Measurements from ENCODE around the gene CSNK2A1.
"Not testable (repeated sequence)": the region's sequence is repeated elsewhere in the genome, so short reads cannot be mapped to it uniquely, and the experiment has no call there.

CSNK2A1 gene

GRCh38 chr20:535958-536357 is 7.6 kb downstream of the CSNK2A1 start:
- no peak for DNase-seq

GRCh38 chr20:533526-533925 is 10.1 kb downstream of the CSNK2A1 start:
- no peak for DNase-seq

- no peak for DNase-seq
These were observed 11.1 kb downstream of the CSNK2A1 start for GRCh38 chr20:532530-532929.

GRCh38 chr20:531608-532007 is 12.0 kb downstream of the CSNK2A1 start:
- DNase-seq = no peak

GRCh38 chr20:530321-530720 is 13.3 kb downstream of the CSNK2A1 start:
- DNase-seq = no peak

- peak in 1 of 56 donors; percentile 8 for DNase-seq
These were observed 14.5 kb downstream of the CSNK2A1 start for GRCh38 chr20:528923-529604.

- DNase-seq = no peak
These were observed 16.1 kb downstream of the CSNK2A1 start for GRCh38 chr20:527571-527886.

- no peak for DNase-seq
These were observed 21.7 kb downstream of the CSNK2A1 start for GRCh38 chr20:521860-522259.

GRCh38 chr20:519999-520398 is 23.6 kb downstream of the CSNK2A1 start:
- DNase-seq = no peak

GRCh38 chr20:517221-517620 is 26.4 kb downstream of the CSNK2A1 start:
- no peak for DNase-seq

- DNase-seq = no peak
These were observed 26.8 kb downstream of the CSNK2A1 start for GRCh38 chr20:516799-517198.

- no peak for DNase-seq
These were observed 27.9 kb downstream of the CSNK2A1 start for GRCh38 chr20:515696-516095.

GRCh38 chr20:513429-513828 is 30.2 kb downstream of the CSNK2A1 start:
- DNase-seq = no peak

- DNase-seq = not testable (repeated sequence)
These were observed 33.1 kb downstream of the CSNK2A1 start for GRCh38 chr20:510328-511057.

- DNase-seq = not testable (repeated sequence)
These were observed 35.2 kb downstream of the CSNK2A1 start for GRCh38 chr20:508364-508787.

GRCh38 chr20:507761-508332 is 35.7 kb downstream of the CSNK2A1 start:
- no peak for DNase-seq

- DNase-seq = no peak
These were observed 36.4 kb downstream of the CSNK2A1 start for GRCh38 chr20:507006-507758.

GRCh38 chr20:504632-505075 is 38.9 kb downstream of the CSNK2A1 start:
- no peak for DNase-seq

GRCh38 chr20:503048-503737 is 40.4 kb downstream of the CSNK2A1 start:
- DNase-seq = no peak

GRCh38 chr20:497979-498378 is 45.6 kb downstream of the CSNK2A1 start:
- DNase-seq = no peak

GRCh38 chr20:496126-496696 is 47.4 kb downstream of the CSNK2A1 start:
- no peak for DNase-seq

Data from nucleus accumbens (tissue), 56 donors.